Measurements from ENCODE around the gene RPE65. TPM values are rescaled to one million over a fixed set of nuclear protein-coding genes. Genes with fewer than 3 reads are reported as not detected.

RPE65 gene
- total and polyA plus RNA-seq, 2 of the 4 experiments (the other 2 are of a cell fraction): under 0.01 TPM; not detected in 1

DNA sequence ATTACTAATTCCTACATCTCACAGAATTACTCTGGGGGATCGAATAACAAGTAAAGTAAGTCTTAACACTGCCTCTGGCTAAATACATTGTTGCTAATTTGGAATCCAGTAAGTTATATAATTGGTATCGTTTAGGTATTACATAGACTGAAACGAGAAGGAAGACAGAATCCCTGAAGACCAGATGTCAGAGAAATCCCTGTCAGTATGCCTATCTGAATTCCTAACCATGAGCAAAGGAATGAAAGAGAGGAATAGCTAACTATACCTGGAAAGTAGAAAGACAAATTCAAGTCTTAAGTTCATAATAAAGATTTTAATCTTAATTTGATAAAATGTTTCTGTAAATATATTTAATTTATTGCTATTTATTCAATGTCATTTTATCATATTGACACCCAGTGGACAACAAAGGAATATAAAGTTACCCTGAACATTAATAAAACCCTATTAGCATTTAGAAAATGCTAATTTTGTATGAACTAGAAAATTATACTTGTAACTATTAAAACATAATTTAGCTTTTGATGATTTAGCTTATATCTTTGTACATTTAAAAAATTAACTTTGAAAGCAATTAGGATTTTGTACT, 35.8 kb upstream of the RPE65 start:
- H4K20me1 ChIP-seq (ENCODE audit: insufficient read depth, low read length): no peaks in the 10 kb centered on the region
- no peak overlapping the region for H3K4me3 ChIP-seq (ENCODE audit: insufficient read depth, low read depth, low read length)
- no peak overlapping the region for H3K9ac ChIP-seq (ENCODE audit: low read depth, low read length)
- intact Hi-C loops (cut with micrococcal nuclease) (no loop called here), in situ Hi-C loops (cut with MboI; ENCODE audit: low sequenced_read_pairs) (no loop called here), dilution Hi-C loops (cut with HindIII; ENCODE audit: low sequenced_read_pairs, unreplicated experiment) (no loop called here)
- no peak overlapping the region for H2AK5ac ChIP-seq (ENCODE audit: low read depth, low read length)
- H3K36me3 ChIP-seq (ENCODE audit: control insufficient read depth, insufficient read depth, low read length): no peaks in the 10 kb centered on the region; the same call in 1 of the 2 replicates
- H2BK20ac ChIP-seq (ENCODE audit: low read depth, low read length): no peak overlapping the region
- no peak overlapping the region for H3K14ac ChIP-seq (replicated peaks; ENCODE audit: low read depth, low read length)
- no peak overlapping the region for H2BK15ac ChIP-seq (ENCODE audit: low read depth, low read length)
- H3K4me1 ChIP-seq (ENCODE audit: control insufficient read depth, insufficient read depth, low read length): peaks cover 2% of the 10 kb centered on the region; the same call in 1 of the 2 replicates
- POLR2A ChIA-PET (ENCODE audit: unreplicated experiment): no interaction called here
- H4K8ac ChIP-seq (ENCODE audit: low read depth in 2 of 2, low read length in 2 of 2): no peak overlapping the region
- H2BK120ac ChIP-seq (ENCODE audit: low read depth, low read length): no peak overlapping the region
- H3K27me3 ChIP-seq (ENCODE audit: control insufficient read depth, insufficient read depth, low read length): no peaks in the 10 kb centered on the region
- no peak overlapping the region for H3K4ac ChIP-seq (ENCODE audit: low read depth, low read length)
- H3K9me1 ChIP-seq (ENCODE audit: insufficient read depth, low read length): 0 out of 2 replicates have a peak, but pooled peaks cover 3% of the 10 kb centered on the region
- TF ChIP-seq CHD1 (IDR thresholded peaks at IDR 0.05; ENCODE audit: low read depth, low read length): no peak
- TF ChIP-seq NFE2L2 (IDR thresholded peaks at IDR 0.05; ENCODE audit: low read depth, low read length): no peak
- TF ChIP-seq SMC3 (IDR thresholded peaks at IDR 0.05; ENCODE audit: low read depth, low read length): no peak
- TF ChIP-seq RCOR1 (IDR thresholded peaks at IDR 0.05; ENCODE audit: insufficient replicate concordance, low read length): no peak
- TF ChIP-seq MXI1 (IDR thresholded peaks at IDR 0.05; ENCODE audit: borderline replicate concordance, low read depth, low read length): no peak
- TF ChIP-seq, protein P1, sequence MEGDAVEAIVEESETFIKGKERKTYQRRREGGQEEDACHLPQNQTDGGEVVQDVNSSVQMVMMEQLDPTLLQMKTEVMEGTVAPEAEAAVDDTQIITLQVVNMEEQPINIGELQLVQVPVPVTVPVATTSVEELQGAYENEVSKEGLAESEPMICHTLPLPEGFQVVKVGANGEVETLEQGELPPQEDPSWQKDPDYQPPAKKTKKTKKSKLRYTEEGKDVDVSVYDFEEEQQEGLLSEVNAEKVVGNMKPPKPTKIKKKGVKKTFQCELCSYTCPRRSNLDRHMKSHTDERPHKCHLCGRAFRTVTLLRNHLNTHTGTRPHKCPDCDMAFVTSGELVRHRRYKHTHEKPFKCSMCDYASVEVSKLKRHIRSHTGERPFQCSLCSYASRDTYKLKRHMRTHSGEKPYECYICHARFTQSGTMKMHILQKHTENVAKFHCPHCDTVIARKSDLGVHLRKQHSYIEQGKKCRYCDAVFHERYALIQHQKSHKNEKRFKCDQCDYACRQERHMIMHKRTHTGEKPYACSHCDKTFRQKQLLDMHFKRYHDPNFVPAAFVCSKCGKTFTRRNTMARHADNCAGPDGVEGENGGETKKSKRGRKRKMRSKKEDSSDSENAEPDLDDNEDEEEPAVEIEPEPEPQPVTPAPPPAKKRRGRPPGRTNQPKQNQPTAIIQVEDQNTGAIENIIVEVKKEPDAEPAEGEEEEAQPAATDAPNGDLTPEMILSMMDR (conservative IDR thresholded peaks at IDR 0.05; ENCODE audit: low read depth, low read length): no peak
- TF ChIP-seq, protein P2, sequence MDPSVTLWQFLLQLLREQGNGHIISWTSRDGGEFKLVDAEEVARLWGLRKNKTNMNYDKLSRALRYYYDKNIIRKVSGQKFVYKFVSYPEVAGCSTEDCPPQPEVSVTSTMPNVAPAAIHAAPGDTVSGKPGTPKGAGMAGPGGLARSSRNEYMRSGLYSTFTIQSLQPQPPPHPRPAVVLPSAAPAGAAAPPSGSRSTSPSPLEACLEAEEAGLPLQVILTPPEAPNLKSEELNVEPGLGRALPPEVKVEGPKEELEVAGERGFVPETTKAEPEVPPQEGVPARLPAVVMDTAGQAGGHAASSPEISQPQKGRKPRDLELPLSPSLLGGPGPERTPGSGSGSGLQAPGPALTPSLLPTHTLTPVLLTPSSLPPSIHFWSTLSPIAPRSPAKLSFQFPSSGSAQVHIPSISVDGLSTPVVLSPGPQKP (IDR thresholded peaks at IDR 0.05; ENCODE audit: borderline replicate concordance, low read depth, low read length): no peak
- H3K79me1 ChIP-seq (ENCODE audit: low read depth in 1 of 2, low read length in 2 of 2): peaks cover 13 to 17% of the 10 kb centered on the region in 2 experiments
- 0 out of 2 replicates have a peak overlapping the region, but pooled peaks have one; percentile 17 for H3K56ac ChIP-seq (ENCODE audit: extremely low read depth, insufficient read depth, low read length)
- CTCF ChIA-PET: no interaction called here
- no peak overlapping the region for H3K18ac ChIP-seq (ENCODE audit: low read depth, low read length)
- no peak overlapping the region for H3K27ac ChIP-seq (ENCODE audit: insufficient read depth, low read length)
- no peak overlapping the region for H3K23ac ChIP-seq (ENCODE audit: low read depth, low read length)
- H4K91ac ChIP-seq (ENCODE audit: insufficient read depth, low read depth, low read length): no peak overlapping the region
- no peak overlapping the region for H2AK9ac ChIP-seq (replicated peaks; ENCODE audit: low read depth, low read length, poor library complexity)
- no peak overlapping the region for H2BK5ac ChIP-seq (ENCODE audit: low read depth, low read length, poor library complexity, severe bottlenecking)
- H3K9me3 ChIP-seq (ENCODE audit: control insufficient read depth, insufficient read depth, low read length): no peaks in the 10 kb centered on the region; the same call in 1 of the 2 replicates
- no CpG with 5 or more reads among the region's 3 CpGs for WGBS, 2 experiments (ENCODE audit: extremely low coverage in 2 of 2, insufficient read length in 1 of 2)
- H2AFZ ChIP-seq (replicated peaks; ENCODE audit: low read length, poor library complexity): no peak overlapping the region
- no peak overlapping the region for H4K5ac ChIP-seq (ENCODE audit: low read depth, low read length)
- BruUV-seq (replicated peaks): no TSS peak
- ATAC-seq (ENCODE audit: low read depth) (peak; percentile 40; the same call in 1 of the 2 replicates), DNase-seq (no peak)
- no peak overlapping the region for H3K4me2 ChIP-seq (ENCODE audit: low read depth, low read length)

All from IMR-90 (cell line).